HCT116 (cell line): Measurements from ENCODE around the gene CERS6.

ENCODE experiments used
- ELF1 ChIP-seq: IDR thresholded peaks from 2 replicates; pipeline ENCODE4 v1.6.1; 2012; ENCODE audit warnings: low read depth, borderline replicate concordance
- EZH2 ChIP-seq: fragments of 200-600 bp; sonication (generic); IDR thresholded peaks from 2 replicates; pipeline ENCODE4 v1.6.1; 2017; ENCODE audit warnings: antibody characterized with exemption, mixed run types
- EZH2phosphoT487 ChIP-seq: fragments of 200-600 bp; IDR thresholded peaks from 2 replicates; pipeline ENCODE4 v1.6.1; 2018; ENCODE audit warnings: antibody characterized with exemption, borderline replicate concordance
- POLR2A ChIP-seq: IDR thresholded peaks from 2 replicates; pipeline ENCODE4 v1.7.0; 2011; ENCODE audit warnings: borderline replicate concordance; ENCODE audit not compliant: insufficient read depth, insufficient read length; ENCODE audit errors: extremely low read depth
- SRF ChIP-seq: IDR thresholded peaks from 2 replicates; pipeline ENCODE4 v1.6.1; 2012; ENCODE audit warnings: low read depth
- TF ChIP-seq, protein P1 (sequence below), 3 experiments: fragments of 200-600 bp in 1 of 3; sonication (generic) in 1 of 3; IDR thresholded peaks in 2 of 3; conservative IDR thresholded peaks in 1 of 3; 2 replicates each; pipeline ENCODE4 v1.5.1; 2012 to 2017; ENCODE audit warnings: low read depth in 2 of 3, low read length in 2 of 3, antibody characterized with exemption in 1 of 3, borderline replicate concordance in 1 of 3, control low read depth in 1 of 3, mild to moderate bottlenecking in 1 of 3, mixed read lengths in 1 of 3, mixed run types in 1 of 3, moderate library complexity in 1 of 3; ENCODE audit not compliant: insufficient read depth in 1 of 3
- TF ChIP-seq, protein P2 (sequence below): IDR thresholded peaks from 2 replicates; pipeline ENCODE4 v1.6.1; 2012

DNA sequence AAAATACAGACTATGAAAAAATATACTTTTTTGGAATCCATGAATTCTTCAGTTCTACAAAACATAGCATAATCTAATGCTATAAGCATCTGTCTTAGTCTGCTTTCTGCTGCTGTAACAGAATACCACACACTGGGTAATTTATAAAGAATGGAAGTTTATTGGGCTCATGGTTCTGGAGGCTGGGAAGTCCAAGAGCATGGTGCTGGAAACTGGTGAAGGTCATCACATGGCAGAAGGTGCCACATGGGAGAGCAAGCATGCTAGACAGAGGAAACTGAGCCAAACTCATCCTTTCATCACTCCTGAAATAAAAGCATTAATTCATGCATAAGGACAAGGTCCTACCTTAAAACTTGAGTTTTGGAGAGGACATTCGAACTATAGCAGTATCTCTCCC is 319.8 kb downstream of the CERS6 start:
- TF ChIP-seq, protein P1, sequence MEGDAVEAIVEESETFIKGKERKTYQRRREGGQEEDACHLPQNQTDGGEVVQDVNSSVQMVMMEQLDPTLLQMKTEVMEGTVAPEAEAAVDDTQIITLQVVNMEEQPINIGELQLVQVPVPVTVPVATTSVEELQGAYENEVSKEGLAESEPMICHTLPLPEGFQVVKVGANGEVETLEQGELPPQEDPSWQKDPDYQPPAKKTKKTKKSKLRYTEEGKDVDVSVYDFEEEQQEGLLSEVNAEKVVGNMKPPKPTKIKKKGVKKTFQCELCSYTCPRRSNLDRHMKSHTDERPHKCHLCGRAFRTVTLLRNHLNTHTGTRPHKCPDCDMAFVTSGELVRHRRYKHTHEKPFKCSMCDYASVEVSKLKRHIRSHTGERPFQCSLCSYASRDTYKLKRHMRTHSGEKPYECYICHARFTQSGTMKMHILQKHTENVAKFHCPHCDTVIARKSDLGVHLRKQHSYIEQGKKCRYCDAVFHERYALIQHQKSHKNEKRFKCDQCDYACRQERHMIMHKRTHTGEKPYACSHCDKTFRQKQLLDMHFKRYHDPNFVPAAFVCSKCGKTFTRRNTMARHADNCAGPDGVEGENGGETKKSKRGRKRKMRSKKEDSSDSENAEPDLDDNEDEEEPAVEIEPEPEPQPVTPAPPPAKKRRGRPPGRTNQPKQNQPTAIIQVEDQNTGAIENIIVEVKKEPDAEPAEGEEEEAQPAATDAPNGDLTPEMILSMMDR (IDR thresholded peaks at IDR 0.05 in 2 of 3, conservative IDR thresholded peaks at IDR 0.05 in 1 of 3; ENCODE audit: borderline replicate concordance in 1 of 3, insufficient read depth in 1 of 3, low read depth in 2 of 3, low read length in 2 of 3): no peak
- TF ChIP-seq, protein P2, sequence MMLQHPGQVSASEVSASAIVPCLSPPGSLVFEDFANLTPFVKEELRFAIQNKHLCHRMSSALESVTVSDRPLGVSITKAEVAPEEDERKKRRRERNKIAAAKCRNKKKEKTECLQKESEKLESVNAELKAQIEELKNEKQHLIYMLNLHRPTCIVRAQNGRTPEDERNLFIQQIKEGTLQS: no peak
- TF ChIP-seq EZH2phosphoT487: no peak
- no peak for TF ChIP-seq SRF
- no peak for TF ChIP-seq EZH2
- TF ChIP-seq ELF1: no peak
- TF ChIP-seq POLR2A: no peak
